Activated CD4-positive, alpha-beta T cell treated with anti-CD3 and anti-CD28 coated beads, Interleukin-2, amount 50 U/mL, for 48 hours (primary cell): ENCODE results near the gene PET100.

Source experiments
- DNase-seq, 2 experiments: peaks; one replicate each; pipeline ENCODE4 v3.0.0-alpha.2; 2020

The PET100 gene

GRCh38 chr19:7612282-7613274 is 17.0 kb upstream of the PET100 start:
- no peak for DNase-seq

DNA sequence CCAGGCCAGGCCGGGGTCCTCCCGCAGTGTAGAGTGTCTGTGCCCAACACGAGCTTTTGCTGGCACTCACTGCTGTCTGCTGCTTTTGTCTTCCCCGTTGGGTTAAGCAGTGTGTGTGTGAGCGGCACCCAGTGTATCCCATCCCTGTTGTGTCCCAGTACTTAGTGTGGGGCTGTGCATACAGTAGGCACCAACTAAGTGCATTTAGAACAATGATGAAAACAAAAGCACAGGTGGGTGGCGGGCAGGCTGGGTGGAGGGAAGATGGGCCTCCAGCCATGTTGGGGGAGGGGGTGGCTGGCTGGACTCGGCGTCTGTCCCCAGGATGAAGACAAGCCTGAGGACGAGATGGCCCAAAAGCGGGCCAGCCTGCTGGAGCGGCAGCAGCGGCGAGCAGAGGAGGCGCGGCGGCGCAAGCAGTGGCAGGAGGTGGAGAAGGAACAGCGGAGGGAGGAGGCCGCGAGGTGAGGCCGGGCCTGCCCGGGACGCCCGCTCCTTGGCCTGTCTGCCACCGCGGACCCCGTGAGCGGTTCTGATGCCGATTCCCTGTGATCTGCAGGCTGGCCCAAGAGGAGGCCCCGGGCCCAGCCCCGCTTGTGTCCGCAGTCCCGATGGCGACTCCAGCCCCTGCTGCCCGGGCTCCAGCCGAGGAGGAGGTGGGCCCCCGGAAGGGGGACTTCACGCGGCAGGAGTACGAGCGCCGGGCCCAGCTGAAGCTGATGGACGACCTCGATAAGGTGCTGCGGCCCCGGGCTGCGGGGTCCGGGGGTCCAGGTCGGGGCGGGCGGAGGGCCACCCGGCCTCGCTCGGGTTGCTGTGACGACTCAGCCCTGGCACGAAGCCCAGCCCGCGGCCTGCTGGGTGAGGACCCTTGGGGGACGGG is 14.5 kb upstream of the PET100 start:
- no peak for DNase-seq

- DNase-seq: no peak
Measured at GRCh38 chr19:7617172-7617571, 12.4 kb upstream of the PET100 start.

DNA sequence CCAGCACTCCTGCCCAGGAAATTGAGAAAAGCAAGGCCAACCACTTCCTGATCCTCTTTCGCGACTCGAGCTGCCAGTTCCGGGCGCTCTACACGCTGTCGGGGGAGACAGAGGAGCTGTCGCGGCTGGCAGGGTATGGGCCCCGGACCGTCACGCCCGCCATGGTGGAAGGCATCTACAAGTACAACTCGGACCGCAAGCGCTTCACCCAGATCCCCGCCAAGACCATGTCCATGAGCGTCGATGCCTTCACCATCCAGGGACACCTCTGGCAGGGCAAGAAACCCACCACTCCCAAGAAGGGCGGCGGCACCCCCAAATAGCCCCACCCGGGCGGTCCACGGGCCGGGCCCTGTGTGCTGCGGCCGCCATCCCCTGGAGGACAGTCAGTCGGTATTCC is 11.9 kb upstream of the PET100 start:
- DNase-seq: no peak

DNA sequence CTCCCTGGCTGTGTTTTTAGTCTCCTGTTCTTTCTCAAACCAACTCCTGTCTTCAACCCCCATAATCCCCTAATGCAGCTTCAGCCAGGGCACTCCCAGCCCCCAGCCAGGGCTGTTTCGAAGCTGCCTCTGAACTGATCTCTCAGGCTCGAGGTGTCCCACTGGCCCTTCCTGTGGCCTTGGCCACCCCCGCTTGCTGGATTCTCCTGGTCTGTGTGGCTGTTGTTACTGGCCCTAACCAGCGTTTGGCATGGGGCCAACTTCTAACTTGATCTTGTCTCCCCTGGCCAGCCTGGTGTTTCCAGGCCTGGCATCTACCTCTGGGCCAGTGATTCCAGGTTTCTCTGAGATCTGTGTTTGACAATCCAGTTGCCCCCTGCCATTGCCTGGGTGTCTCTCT is 11.2 kb upstream of the PET100 start:
- DNase-seq: no peak

- DNase-seq: no peak
Measured at GRCh38 chr19:7618771-7619510, 10.7 kb upstream of the PET100 start.

- no peak for DNase-seq
Measured at GRCh38 chr19:7619671-7620441, 9.7 kb upstream of the PET100 start.

DNA sequence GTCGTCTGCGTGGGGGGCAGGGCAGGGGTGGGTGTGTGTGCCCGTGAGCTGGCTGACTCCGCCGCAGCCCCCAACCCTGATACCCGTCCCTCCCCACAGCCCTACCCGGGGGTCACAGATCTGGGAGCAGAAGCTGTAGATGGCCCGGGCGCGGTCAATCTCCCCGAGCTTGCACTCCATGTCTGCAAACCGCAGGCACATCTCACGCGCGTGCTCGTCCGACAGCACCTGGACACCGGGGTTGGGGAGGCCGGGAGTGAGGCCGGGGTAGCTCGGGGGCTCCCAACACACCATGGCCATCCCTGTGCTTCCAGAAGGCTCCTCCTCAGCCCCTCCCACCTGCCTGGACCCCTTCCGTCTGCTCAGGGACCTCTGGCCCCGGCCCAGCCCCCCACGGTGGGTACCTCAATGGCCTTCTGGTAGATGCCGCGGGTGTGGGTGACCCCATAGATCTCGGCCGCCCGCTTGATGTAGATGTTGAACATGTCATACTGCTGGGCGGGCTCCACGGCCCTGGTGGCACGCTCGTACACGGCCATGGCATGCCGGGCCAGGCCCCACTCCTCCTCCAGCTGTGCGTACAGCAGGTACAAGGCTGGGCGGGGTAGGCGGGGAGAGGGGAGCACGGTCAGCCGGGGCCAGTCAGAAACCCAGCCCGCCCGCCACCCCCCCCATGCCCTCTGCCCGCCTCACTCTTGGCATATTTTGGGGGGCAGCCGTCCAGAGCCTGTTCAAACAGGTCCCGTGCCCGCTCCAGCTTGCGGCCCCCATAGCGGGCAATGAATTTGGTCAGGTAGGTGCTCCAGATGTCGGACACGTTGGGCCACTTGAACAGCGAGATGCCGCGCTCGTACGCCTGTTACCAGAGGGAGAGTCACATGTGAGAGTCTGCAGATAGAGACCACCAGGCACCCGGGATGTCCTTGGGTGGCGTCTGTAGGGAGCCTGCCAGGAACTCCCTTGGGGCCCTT is 8.9 kb upstream of the PET100 start:
- DNase-seq: no peak

- no peak for DNase-seq
Measured at GRCh38 chr19:7622933-7623685, 6.5 kb upstream of the PET100 start.

DNA sequence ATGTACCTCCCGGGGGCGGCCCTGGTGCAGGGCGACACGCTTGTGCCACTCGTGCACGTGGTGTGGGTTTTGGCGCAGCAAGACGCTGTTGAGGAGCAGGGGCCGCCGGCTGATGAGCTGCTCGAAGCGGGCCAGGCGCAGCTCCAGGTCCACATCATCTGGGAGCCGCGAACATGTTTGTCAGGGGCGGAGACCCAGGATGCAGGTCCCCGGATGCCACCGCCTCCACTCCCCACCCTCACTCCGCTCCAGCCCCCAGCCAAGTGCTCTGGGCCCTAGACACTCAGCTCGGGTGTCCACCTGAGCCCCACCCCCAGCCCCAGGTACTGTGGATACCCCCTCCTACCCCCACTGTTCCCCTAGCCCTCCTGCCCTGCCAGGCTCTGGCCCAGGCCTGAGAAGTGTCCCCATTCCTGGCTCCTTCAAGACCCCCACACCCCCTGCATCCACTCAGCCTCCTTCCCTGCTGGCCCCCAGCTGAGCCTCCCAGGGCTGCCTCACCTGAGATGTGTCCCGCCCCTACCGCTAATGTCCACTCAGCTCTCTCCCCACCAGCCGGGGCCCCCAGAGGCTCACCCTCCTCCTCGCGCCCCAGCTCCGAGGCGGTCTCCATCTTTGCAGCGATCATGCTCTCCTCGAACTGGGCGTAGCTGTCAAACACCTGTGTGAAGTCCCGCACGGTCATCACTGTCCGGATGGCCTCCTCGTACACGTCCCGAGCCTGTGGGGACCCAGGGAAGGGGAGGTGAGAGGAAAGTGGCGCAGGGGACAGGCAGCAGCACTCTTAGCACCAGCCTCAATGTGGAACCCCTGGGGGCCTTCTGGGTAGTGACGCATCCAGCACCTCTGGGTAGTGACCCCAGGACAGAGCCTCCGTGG is 5.6 kb upstream of the PET100 start:
- DNase-seq: no peak

GRCh38 chr19:7624810-7625209 is 4.8 kb upstream of the PET100 start:
- no peak for DNase-seq

- no peak for DNase-seq
Measured at GRCh38 chr19:7625763-7626372, 3.7 kb upstream of the PET100 start.

DNA sequence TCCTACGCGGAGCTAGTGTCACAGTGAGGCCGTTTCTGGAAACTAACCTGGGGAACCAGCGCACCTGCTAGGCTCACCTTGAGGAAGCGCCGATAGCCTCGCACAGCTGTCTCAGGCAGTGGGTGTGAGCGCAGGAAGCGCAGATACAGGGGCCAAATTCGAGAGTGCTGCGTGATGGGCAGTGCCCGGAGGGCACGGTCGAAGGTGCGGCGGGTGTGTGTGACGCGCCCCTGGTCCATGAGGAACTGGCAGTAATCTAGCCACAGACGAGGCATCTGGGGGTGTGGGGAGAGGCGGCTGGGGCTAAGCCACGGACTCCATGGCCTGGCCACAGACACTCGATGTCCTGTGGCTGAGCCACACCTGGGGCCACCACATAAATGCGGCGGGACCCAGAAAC is 2.4 kb upstream of the PET100 start:
- DNase-seq: no peak

DNA sequence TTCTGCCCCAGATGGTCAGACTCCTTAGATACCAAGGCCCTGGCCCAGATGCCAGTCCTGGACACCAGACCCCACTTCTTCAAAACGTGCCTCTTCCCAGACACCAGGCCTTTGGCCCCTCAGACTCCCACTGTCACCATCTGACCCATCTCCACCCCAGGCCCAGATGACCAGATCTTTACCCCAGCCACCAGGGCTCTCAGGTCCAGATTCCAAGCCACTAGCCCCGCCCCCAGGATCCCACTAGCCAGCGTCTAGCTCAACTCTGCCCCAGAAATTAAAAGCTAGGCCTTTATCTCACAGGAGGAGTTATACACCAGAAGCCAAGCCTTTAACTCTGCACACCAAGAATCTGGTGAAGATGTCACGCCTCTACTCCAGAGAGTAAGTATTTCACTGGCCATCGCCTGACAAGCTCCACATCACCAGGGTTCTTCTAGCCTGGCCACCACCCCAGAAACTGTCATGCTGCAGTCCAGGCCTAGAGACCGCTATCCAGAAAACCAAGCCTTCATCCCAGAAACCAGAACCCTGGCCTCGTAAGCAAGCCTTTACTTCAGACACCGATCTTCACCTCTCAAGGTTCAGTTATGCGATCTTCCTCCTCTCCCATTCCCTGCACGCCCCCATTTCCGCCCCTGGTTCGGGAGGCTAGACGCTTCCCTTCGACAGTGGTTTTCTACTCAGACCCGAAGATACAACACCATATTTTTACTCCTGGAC is 843 bp upstream of the PET100 start:
- DNase-seq: no peak

- DNase-seq: no peak
Measured at GRCh38 chr19:7631577-7631976, 2.0 kb downstream of the PET100 start.

DNA sequence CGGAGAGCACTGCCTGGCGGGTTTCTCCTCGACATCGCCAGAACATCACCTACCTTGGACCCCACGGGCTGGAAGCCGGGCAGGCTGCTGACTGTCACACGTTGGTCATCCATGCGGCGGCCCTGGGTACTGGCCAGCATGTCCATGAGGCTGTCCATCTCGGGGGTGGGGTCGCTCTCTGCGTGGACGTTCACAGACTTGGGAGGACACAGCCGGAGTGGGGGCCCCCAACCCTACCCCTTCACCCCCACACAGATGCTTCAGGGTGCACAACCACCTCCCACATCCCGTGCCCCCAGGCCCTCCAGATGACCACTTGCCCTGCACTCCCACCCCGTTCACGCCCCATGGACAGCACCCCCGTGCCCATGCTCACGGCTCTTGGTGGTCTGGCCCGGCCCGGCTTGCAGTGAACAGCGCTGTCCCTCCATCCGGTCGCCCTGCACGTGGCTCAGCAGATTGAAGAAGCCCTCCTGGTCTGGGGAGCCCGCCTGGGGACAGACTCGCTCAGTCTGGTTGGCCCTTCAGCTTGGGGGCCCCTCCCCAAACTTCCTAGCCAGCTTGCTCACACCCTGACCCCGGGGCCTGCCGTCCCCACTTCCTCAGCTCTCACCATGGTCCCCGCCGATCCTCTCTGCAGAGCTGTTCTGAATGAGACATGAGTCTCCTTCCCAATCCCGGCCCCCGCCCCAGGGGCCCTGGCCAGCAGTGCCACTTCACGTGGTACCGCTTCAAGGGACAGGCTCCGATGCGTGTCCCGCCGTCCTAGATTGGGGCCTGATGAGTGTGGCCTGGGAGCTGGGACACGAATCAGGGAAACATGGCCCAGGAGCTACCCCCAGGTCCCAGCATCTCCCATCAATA is 3.0 kb downstream of the PET100 start:
- DNase-seq: no peak

DNA sequence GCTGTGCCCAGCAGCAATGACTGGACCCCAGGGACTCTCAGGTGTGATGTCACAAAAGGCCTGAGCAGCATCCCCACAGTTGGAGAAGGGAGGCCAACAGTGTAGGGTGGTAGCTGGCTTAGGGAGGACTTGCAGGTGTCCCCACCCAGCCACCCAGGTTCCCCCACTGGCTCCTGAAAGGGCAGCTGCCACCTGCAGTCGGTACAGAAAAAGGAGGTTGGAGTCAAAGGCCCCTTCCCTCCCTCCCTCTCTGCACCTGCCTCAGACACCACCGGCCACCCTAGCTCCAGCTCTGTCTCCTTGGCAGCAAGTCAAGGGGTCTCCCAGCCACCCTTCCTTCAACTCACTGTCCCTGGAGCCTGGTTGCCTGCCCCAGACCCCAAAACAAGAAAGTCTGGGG is 4.1 kb downstream of the PET100 start, which contains the start of gene PCP2:
Gene PCP2, minus strand, starts transcription at position 22 of the 400 bp plus-strand sequence. CDS start 262 bp downstream, outside the sequence.
- no peak for DNase-seq
